Activated CD8-positive, alpha-beta memory T cell treated with anti-CD3 and anti-CD28 coated beads for 48 hours (primary cell): ENCODE data around the gene TMEM168.
"Not testable (repeated sequence)": the region's sequence is repeated elsewhere in the genome, so short reads cannot be mapped to it uniquely, and the experiment has no call there.

Experiments
- DNase-seq, 3 experiments: peaks; one replicate each; pipeline ENCODE4 v3.0.0-alpha.2; 2020; ENCODE audit warnings: low read depth in 2 of 3, low spot score in 2 of 3

TMEM168 gene

GRCh38 chr7:112781110-112781509 is 9.1 kb downstream of the TMEM168 start:
- DNase-seq = no peak

- DNase-seq = no peak
Observed at GRCh38 chr7:112779667-112780066, 10.5 kb downstream of the TMEM168 start.

GRCh38 chr7:112777406-112777805 is 12.8 kb downstream of the TMEM168 start:
- no peak for DNase-seq

- no peak for DNase-seq
Observed at GRCh38 chr7:112771166-112771565, 19.0 kb downstream of the TMEM168 start.

- DNase-seq = no peak
Observed at GRCh38 chr7:112770051-112770450, 20.1 kb downstream of the TMEM168 start.

GRCh38 chr7:112765105-112765504 is 25.1 kb downstream of the TMEM168 start:
- no peak for DNase-seq

- DNase-seq = no peak
Observed at GRCh38 chr7:112763996-112764395, 26.2 kb downstream of the TMEM168 start.

GRCh38 chr7:112763298-112763697 is 26.9 kb downstream of the TMEM168 start:
- DNase-seq = no peak

- no peak for DNase-seq
Observed at GRCh38 chr7:112759905-112760304, 30.3 kb downstream of the TMEM168 start.

- no peak for DNase-seq
Observed at GRCh38 chr7:112757337-112757736, 32.9 kb downstream of the TMEM168 start.

GRCh38 chr7:112753298-112753697 is 36.9 kb downstream of the TMEM168 start:
- DNase-seq = no peak

- DNase-seq = no peak
Observed at GRCh38 chr7:112752576-112752975, 37.6 kb downstream of the TMEM168 start.

GRCh38 chr7:112749775-112750174 is 40.4 kb downstream of the TMEM168 start:
- no peak for DNase-seq

GRCh38 chr7:112748381-112748780 is 41.8 kb downstream of the TMEM168 start:
- no peak for DNase-seq

GRCh38 chr7:112745635-112746034 is 44.6 kb downstream of the TMEM168 start:
- DNase-seq = no peak

- DNase-seq = no peak
Observed at GRCh38 chr7:112744818-112745217, 45.4 kb downstream of the TMEM168 start.

- DNase-seq = no peak
Observed at GRCh38 chr7:112743811-112744210, 46.4 kb downstream of the TMEM168 start.

GRCh38 chr7:112740667-112741066 is 49.5 kb downstream of the TMEM168 start:
- DNase-seq = no peak

- DNase-seq = no peak
Observed at GRCh38 chr7:112739436-112740180, 50.6 kb downstream of the TMEM168 start.

- no peak for DNase-seq
Observed at GRCh38 chr7:112735261-112735660, 54.9 kb downstream of the TMEM168 start.

GRCh38 chr7:112731324-112731723 is 58.9 kb downstream of the TMEM168 start:
- not testable (repeated sequence) for DNase-seq

GRCh38 chr7:112726076-112726475 is 64.1 kb downstream of the TMEM168 start:
- no peak for DNase-seq

GRCh38 chr7:112723416-112723815 is 66.8 kb downstream of the TMEM168 start:
- DNase-seq = no peak
